Astrocyte (in vitro differentiated cells and primary cell): ENCODE data around the gene GGACT. TPM values are rescaled to one million over a fixed set of nuclear protein-coding genes. Genes with fewer than 3 reads are reported as not detected.

Experiments
- DNase-seq: peaks from one replicate; pipeline ENCODE4 v3.0.0-alpha.2; 2010; ENCODE audit warnings: low read depth
- FAIRE-seq: peaks from 2 replicates; lab custom pipeline; 2011; peaks lifted over from hg19 to GRCh38; lab: Jason Lieb, UNC
- H2AFZ ChIP-seq: 2 replicates; pipeline ENCODE4 v1.6.0; 2012; ENCODE audit warnings: low read depth, low read length, inconsistent platforms
- H3K27ac ChIP-seq: 2 replicates; pipeline ENCODE4 v1.5.1; 2011; ENCODE audit warnings: low read depth, low read length, inconsistent platforms
- H3K27me3 ChIP-seq: 2 replicates; pipeline ENCODE4 v1.6.0; 2011; ENCODE audit warnings: low read length, inconsistent platforms; ENCODE audit not compliant: insufficient read depth
- H3K36me3 ChIP-seq: 2 replicates; pipeline ENCODE4 v1.5.1; 2011; ENCODE audit warnings: low read length, inconsistent platforms; ENCODE audit not compliant: insufficient read depth
- H3K4me1 ChIP-seq: 2 replicates; pipeline ENCODE4 v1.5.1; 2011; ENCODE audit warnings: low read length, inconsistent platforms; ENCODE audit not compliant: insufficient read depth
- H3K4me2 ChIP-seq: 2 replicates; pipeline ENCODE4 v1.6.0; 2012; ENCODE audit warnings: low read length, inconsistent platforms
- H3K4me3 ChIP-seq: 2 replicates; pipeline ENCODE4 v1.5.1; 2011; ENCODE audit warnings: low read depth, mild to moderate bottlenecking, low read length, inconsistent platforms; ENCODE audit not compliant: insufficient read depth
- H3K79me2 ChIP-seq: 2 replicates; pipeline ENCODE4 v1.6.0; 2012; ENCODE audit warnings: mild to moderate bottlenecking, low read length, inconsistent platforms; ENCODE audit not compliant: insufficient read depth
- H3K9ac ChIP-seq: 2 replicates; pipeline ENCODE4 v1.6.0; 2012; ENCODE audit warnings: mild to moderate bottlenecking, low read length, inconsistent platforms
- H3K9me3 ChIP-seq: 2 replicates; pipeline ENCODE4 v1.5.1; 2012; ENCODE audit warnings: low read depth, mild to moderate bottlenecking, low read length, inconsistent platforms; ENCODE audit not compliant: insufficient read depth
- H4K20me1 ChIP-seq: 2 replicates; pipeline ENCODE4 v1.6.0; 2012; ENCODE audit warnings: low read length, inconsistent platforms; ENCODE audit not compliant: insufficient read depth
- H3K27ac Mint-ChIP-seq: one replicate; pipeline ENCODE4 v1.8.0; 2021; ENCODE audit warnings: mild to moderate bottlenecking, mixed read lengths; ENCODE audit not compliant: unreplicated experiment
- H3K27me3 Mint-ChIP-seq: one replicate; pipeline ENCODE4 v1.8.0; 2021; ENCODE audit warnings: low read depth, mixed read lengths; ENCODE audit not compliant: unreplicated experiment
- H3K36me3 Mint-ChIP-seq: one replicate; pipeline ENCODE4 v1.8.0; 2021; ENCODE audit warnings: low read depth, mixed read lengths; ENCODE audit not compliant: unreplicated experiment
- H3K4me1 Mint-ChIP-seq: one replicate; pipeline ENCODE4 v1.8.0; 2021; ENCODE audit warnings: low read depth, mixed read lengths; ENCODE audit not compliant: unreplicated experiment
- H3K4me3 Mint-ChIP-seq: one replicate; pipeline ENCODE4 v1.8.0; 2021; ENCODE audit warnings: mild to moderate bottlenecking, moderate library complexity, mixed read lengths; ENCODE audit not compliant: unreplicated experiment
- H3K9me3 Mint-ChIP-seq: one replicate; pipeline ENCODE4 v1.8.0; 2021; ENCODE audit warnings: mild to moderate bottlenecking, mixed read lengths; ENCODE audit not compliant: unreplicated experiment
- EZH2 ChIP-seq: IDR thresholded peaks from 2 replicates; pipeline ENCODE4 v1.6.1; 2012; ENCODE audit warnings: mild to moderate bottlenecking, low read length, inconsistent platforms; ENCODE audit not compliant: insufficient read depth
- total RNA-seq: library from RNA; stranded (reverse); gene quantifications from 2 replicates; pipeline ENCODE4 v1.2.1, GENCODE V29; 2021
- TF ChIP-seq, protein P1 (sequence below): IDR thresholded peaks from 2 replicates; pipeline ENCODE4 v1.5.1; 2011; ENCODE audit warnings: low read depth, mild to moderate bottlenecking, inconsistent platforms, low read length, moderate library complexity; ENCODE audit not compliant: insufficient read depth

Gene GGACT
- total RNA-seq, 1 donor from 2014 or later, result 7.7 TPM

DNA sequence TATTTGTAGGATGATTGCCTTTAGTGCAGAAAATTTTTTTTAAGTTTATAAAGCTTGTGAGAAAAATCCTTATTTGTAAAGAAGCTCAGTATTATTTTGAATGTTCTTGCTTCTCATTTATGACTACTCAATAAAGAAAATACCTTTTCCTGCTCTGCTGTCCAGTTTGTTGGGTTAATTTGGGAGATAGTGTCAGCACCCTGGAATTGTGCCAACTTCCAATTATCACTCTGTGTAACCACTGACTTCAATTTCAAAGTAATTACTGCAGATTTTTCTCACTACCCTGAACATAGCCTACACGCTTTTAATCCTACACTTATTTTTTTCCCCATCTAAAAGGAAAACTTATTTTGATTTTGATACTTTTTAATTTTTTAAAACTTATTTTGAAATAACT is 93.1 kb downstream of the GGACT start:
- Histone ChIP-seq H3K9me3 (no peaks in the 10 kb centered on the region), H3K4me1 (peaks cover 7% of the 10 kb centered on the region), H3K27ac (no peak overlapping the region), H3K36me3 (no peaks in the 10 kb centered on the region), H3K79me2 (no peaks in the 10 kb centered on the region), H4K20me1 (no peaks in the 10 kb centered on the region), H2AFZ (no peak overlapping the region), H3K27me3 (no peaks in the 10 kb centered on the region), H3K4me3 (no peak overlapping the region), H3K4me2 (no peak overlapping the region), H3K9ac (no peak overlapping the region)
- Mint-ChIP-seq H3K9me3 (no peaks in the 10 kb centered on the region), H3K27ac (no peak overlapping the region), H3K36me3 (peaks cover 4% of the 10 kb centered on the region), H3K4me3 (no peak overlapping the region), H3K4me1 (peaks cover 18% of the 10 kb centered on the region), H3K27me3 (no peaks in the 10 kb centered on the region)
- DNase-seq (no peak), FAIRE-seq (peak; percentile 47)
- TF ChIP-seq, protein P1, sequence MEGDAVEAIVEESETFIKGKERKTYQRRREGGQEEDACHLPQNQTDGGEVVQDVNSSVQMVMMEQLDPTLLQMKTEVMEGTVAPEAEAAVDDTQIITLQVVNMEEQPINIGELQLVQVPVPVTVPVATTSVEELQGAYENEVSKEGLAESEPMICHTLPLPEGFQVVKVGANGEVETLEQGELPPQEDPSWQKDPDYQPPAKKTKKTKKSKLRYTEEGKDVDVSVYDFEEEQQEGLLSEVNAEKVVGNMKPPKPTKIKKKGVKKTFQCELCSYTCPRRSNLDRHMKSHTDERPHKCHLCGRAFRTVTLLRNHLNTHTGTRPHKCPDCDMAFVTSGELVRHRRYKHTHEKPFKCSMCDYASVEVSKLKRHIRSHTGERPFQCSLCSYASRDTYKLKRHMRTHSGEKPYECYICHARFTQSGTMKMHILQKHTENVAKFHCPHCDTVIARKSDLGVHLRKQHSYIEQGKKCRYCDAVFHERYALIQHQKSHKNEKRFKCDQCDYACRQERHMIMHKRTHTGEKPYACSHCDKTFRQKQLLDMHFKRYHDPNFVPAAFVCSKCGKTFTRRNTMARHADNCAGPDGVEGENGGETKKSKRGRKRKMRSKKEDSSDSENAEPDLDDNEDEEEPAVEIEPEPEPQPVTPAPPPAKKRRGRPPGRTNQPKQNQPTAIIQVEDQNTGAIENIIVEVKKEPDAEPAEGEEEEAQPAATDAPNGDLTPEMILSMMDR, result no peak
- TF ChIP-seq EZH2, result no peak

DNA sequence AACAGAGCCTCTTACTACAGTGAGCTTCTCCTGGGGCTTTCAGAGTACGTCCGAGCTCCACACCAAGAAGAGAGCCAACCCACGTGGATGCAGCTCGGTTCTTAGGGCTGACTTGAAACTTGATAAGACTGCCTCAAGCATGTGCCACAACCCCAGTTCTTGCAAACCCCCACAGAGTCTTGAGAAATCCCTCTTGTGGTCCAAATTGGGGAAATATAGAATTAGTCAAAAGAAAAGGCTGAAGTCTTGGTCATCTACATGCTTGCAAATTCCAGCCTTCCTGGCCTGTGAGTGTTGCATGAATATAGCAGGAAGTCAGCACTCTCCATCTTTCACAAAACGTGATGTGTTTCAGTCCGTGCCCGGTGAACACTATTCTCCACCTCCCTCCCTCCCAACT is 95.2 kb downstream of the GGACT start:
- Mint-ChIP-seq H3K27ac (no peak overlapping the region), H3K4me1 (peaks cover 17% of the 10 kb centered on the region), H3K9me3 (no peaks in the 10 kb centered on the region), H3K27me3 (no peaks in the 10 kb centered on the region), H3K36me3 (peaks cover 4% of the 10 kb centered on the region), H3K4me3 (no peak overlapping the region)
- H3K79me2 ChIP-seq, result no peaks in the 10 kb centered on the region
- no peak overlapping the region for H3K4me3 ChIP-seq
- no peaks in the 10 kb centered on the region for H3K36me3 ChIP-seq
- no peak for FAIRE-seq
- H3K9ac ChIP-seq, result no peak overlapping the region
- H3K27me3 ChIP-seq, result no peaks in the 10 kb centered on the region
- DNase-seq, result peak; percentile 40
- H3K27ac ChIP-seq, result no peak overlapping the region
- no peak overlapping the region for H3K4me2 ChIP-seq
- no peaks in the 10 kb centered on the region for H3K9me3 ChIP-seq
- H3K4me1 ChIP-seq, result peaks cover 7% of the 10 kb centered on the region
- TF ChIP-seq, protein P1, result no peak
- no peak for TF ChIP-seq EZH2
- H4K20me1 ChIP-seq, result no peaks in the 10 kb centered on the region
- no peak overlapping the region for H2AFZ ChIP-seq

DNA sequence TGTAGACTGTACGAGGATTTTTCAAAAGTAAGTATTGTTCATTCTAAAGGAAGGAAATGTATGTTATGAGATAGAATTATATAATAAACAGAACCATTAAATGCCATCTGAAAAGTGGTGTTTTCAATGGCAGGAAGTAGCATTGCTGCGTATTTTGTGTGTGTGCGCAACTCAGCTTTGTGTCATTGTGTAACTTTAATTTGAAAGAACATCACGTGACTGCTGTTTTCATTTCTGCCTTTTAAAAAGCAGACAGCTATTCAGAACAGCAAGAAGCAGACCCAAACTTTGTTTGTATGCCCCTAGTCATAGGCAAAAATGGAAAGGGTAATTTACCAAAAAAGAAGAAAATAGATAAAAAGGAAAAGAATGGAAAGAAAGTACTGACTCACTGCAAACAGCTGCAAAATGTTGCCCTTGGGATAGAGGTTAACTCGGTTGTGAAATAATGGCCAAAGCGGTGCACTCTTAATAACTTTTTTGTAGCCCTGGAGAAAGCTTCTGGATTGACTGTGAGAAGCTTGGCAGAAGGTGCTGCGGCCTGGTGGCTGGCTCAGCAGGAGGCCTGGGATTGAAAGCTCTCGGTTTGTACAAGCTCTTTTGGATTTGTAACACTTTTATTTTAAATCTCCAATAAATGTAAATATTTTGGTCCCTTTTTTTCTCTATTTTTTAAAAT is 97.3 kb downstream of the GGACT start:
- peaks cover 7% of the 10 kb centered on the region for H3K4me1 ChIP-seq
- no peaks in the 10 kb centered on the region for H3K9me3 ChIP-seq
- no peak for TF ChIP-seq EZH2
- TF ChIP-seq, protein P1, result no peak
- no peaks in the 10 kb centered on the region for H3K9me3 Mint-ChIP-seq
- H3K79me2 ChIP-seq, result no peaks in the 10 kb centered on the region
- H3K9ac ChIP-seq, result no peak overlapping the region
- peaks cover 8% of the 10 kb centered on the region for H3K4me1 Mint-ChIP-seq
- no peaks in the 10 kb centered on the region for H3K27me3 Mint-ChIP-seq
- H3K36me3 ChIP-seq, result no peaks in the 10 kb centered on the region
- peak overlapping the region; percentile 24 for H3K4me2 ChIP-seq
- no peak overlapping the region for H3K4me3 ChIP-seq
- no peak overlapping the region for H3K4me3 Mint-ChIP-seq
- FAIRE-seq, result no peak
- no peaks in the 10 kb centered on the region for H3K27me3 ChIP-seq
- no peaks in the 10 kb centered on the region for H4K20me1 ChIP-seq
- no peak overlapping the region for H2AFZ ChIP-seq
- no peak overlapping the region for H3K27ac Mint-ChIP-seq
- peak; percentile 74 for DNase-seq
- H3K27ac ChIP-seq, result no peak overlapping the region
- peaks cover 4% of the 10 kb centered on the region for H3K36me3 Mint-ChIP-seq
